Measurements from ENCODE around the gene NEO1.

NEO1 gene

GRCh38 chr15:73054417-73054953 lies 2.2 kb downstream of the NEO1 start:
- no peak for TF ChIP-seq EZH2phosphoT487 (conservative IDR thresholded peaks at IDR 0.05; ENCODE audit: low read length)
- TF ChIP-seq, protein P1, sequence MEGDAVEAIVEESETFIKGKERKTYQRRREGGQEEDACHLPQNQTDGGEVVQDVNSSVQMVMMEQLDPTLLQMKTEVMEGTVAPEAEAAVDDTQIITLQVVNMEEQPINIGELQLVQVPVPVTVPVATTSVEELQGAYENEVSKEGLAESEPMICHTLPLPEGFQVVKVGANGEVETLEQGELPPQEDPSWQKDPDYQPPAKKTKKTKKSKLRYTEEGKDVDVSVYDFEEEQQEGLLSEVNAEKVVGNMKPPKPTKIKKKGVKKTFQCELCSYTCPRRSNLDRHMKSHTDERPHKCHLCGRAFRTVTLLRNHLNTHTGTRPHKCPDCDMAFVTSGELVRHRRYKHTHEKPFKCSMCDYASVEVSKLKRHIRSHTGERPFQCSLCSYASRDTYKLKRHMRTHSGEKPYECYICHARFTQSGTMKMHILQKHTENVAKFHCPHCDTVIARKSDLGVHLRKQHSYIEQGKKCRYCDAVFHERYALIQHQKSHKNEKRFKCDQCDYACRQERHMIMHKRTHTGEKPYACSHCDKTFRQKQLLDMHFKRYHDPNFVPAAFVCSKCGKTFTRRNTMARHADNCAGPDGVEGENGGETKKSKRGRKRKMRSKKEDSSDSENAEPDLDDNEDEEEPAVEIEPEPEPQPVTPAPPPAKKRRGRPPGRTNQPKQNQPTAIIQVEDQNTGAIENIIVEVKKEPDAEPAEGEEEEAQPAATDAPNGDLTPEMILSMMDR (IDR thresholded peaks at IDR 0.05; ENCODE audit: insufficient read depth, low read length, poor library complexity, severe bottlenecking) = no peak
- no peaks in the 10 kb centered on the region for H3K79me2 ChIP-seq (ENCODE audit: insufficient read depth, low read length)
- no peak overlapping the region for H3K9ac ChIP-seq (ENCODE audit: low read length)
- H3K36me3 ChIP-seq (ENCODE audit: low read length) = no peaks in the 10 kb centered on the region
- no peaks in the 10 kb centered on the region for H3K9me3 ChIP-seq (ENCODE audit: insufficient read depth, low read length)
- no peaks in the 10 kb centered on the region for H3K27me3 ChIP-seq (ENCODE audit: low read length)
- H3K9me2 ChIP-seq (replicated peaks; ENCODE audit: insufficient read depth, low read length) = no peaks in the 10 kb centered on the region
- H3K27ac ChIP-seq (ENCODE audit: low read depth, low read length) = no peak overlapping the region
- H4K20me1 ChIP-seq (ENCODE audit: low read depth, low read length) = no peaks in the 10 kb centered on the region
- no peak overlapping the region for H2AFZ ChIP-seq (ENCODE audit: low read depth, low read length, severe bottlenecking)
- no peak overlapping the region for H3K4me3 ChIP-seq (ENCODE audit: insufficient read depth, low read length, poor library complexity, severe bottlenecking)
- H3F3A ChIP-seq (ENCODE audit: insufficient read depth) = peaks cover 14% of the 10 kb centered on the region; the same call in 1 of the 2 replicates
- H3K4me2 ChIP-seq (ENCODE audit: low read depth, low read length, poor library complexity, severe bottlenecking) = no peak overlapping the region

GRCh38 chr15:73056460-73056859 lies 4.2 kb downstream of the NEO1 start:
- no peak overlapping the region for H3K9ac ChIP-seq (ENCODE audit: low read length)
- H2AFZ ChIP-seq (ENCODE audit: low read depth, low read length, severe bottlenecking) = no peak overlapping the region
- no peak overlapping the region for H3K4me3 ChIP-seq (ENCODE audit: insufficient read depth, low read length, poor library complexity, severe bottlenecking)
- H3K9me2 ChIP-seq (replicated peaks; ENCODE audit: insufficient read depth, low read length) = no peaks in the 10 kb centered on the region
- no peak overlapping the region for H3K27ac ChIP-seq (ENCODE audit: low read depth, low read length)
- no peaks in the 10 kb centered on the region for H4K20me1 ChIP-seq (ENCODE audit: low read depth, low read length)
- no peak for TF ChIP-seq EZH2phosphoT487 (conservative IDR thresholded peaks at IDR 0.05; ENCODE audit: low read length)
- TF ChIP-seq, protein P1 (IDR thresholded peaks at IDR 0.05; ENCODE audit: insufficient read depth, low read length, poor library complexity, severe bottlenecking) = no peak
- no peaks in the 10 kb centered on the region for H3K79me2 ChIP-seq (ENCODE audit: insufficient read depth, low read length)
- H3K36me3 ChIP-seq (ENCODE audit: low read length) = no peaks in the 10 kb centered on the region
- H3K9me3 ChIP-seq (ENCODE audit: insufficient read depth, low read length) = no peaks in the 10 kb centered on the region
- 0 out of 2 replicates have a peak, but pooled peaks cover 4% of the 10 kb centered on the region for H3F3A ChIP-seq (ENCODE audit: insufficient read depth)
- H3K27me3 ChIP-seq (ENCODE audit: low read length) = no peaks in the 10 kb centered on the region
- H3K4me2 ChIP-seq (ENCODE audit: low read depth, low read length, poor library complexity, severe bottlenecking) = no peak overlapping the region

GRCh38 chr15:73058437-73058836 lies 6.2 kb downstream of the NEO1 start:
- no peak overlapping the region for H3K4me2 ChIP-seq (ENCODE audit: low read depth, low read length, poor library complexity, severe bottlenecking)

More at GRCh38 chr15:73058437-73058836, 6.2 kb downstream of the NEO1 start:
- Histone ChIP-seq H4K20me1 (ENCODE audit: low read depth, low read length) (no peaks in the 10 kb centered on the region), H3F3A (ENCODE audit: insufficient read depth) (0 out of 2 replicates have a peak, but pooled peaks cover 2% of the 10 kb centered on the region), H3K9ac (ENCODE audit: low read length) (no peak overlapping the region), H3K9me3 (ENCODE audit: insufficient read depth, low read length) (no peaks in the 10 kb centered on the region), H3K4me3 (ENCODE audit: insufficient read depth, low read length, poor library complexity, severe bottlenecking) (no peak overlapping the region), H3K9me2 (replicated peaks; ENCODE audit: insufficient read depth, low read length) (no peaks in the 10 kb centered on the region), H3K79me2 (ENCODE audit: insufficient read depth, low read length) (no peaks in the 10 kb centered on the region), H3K36me3 (ENCODE audit: low read length) (no peaks in the 10 kb centered on the region), H3K27ac (ENCODE audit: low read depth, low read length) (no peak overlapping the region), H3K27me3 (ENCODE audit: low read length) (no peaks in the 10 kb centered on the region), H2AFZ (ENCODE audit: low read depth, low read length, severe bottlenecking) (no peak overlapping the region)
- TF ChIP-seq, protein P1 (IDR thresholded peaks at IDR 0.05; ENCODE audit: insufficient read depth, low read length, poor library complexity, severe bottlenecking) = no peak
- no peak for TF ChIP-seq EZH2phosphoT487 (conservative IDR thresholded peaks at IDR 0.05; ENCODE audit: low read length)
